Aorta (tissue), 5 donors: ENCODE results near the gene NUP62. TPM values are rescaled to one million over a fixed set of nuclear protein-coding genes. Genes with fewer than 3 reads are reported as not detected.

Experiments used
- ATAC-seq: fragments of 200-7000 bp; cut with Tn5 transposase; one replicate; pipeline ENCODE4 v1.9.1; 2022; ENCODE audit warnings: moderate library complexity; ENCODE audit not compliant: low FRiP score
- DNase-seq, 2 donors: peaks; one replicate each; pipeline ENCODE4 v3.0.0-alpha.2; 2020
- H3K27ac ChIP-seq, 2 donors: one replicate each; pipeline ENCODE4 v1.5.1; 2013; ENCODE audit warnings: low read length in 2 of 2, mild to moderate bottlenecking in 2 of 2, moderate library complexity in 2 of 2, control low read depth in 1 of 2, inconsistent platforms in 1 of 2, low read depth in 1 of 2
- H3K27me3 ChIP-seq, 2 donors: one replicate each; pipeline ENCODE4 v1.6.1; 2013; ENCODE audit warnings: control low read depth in 1 of 2, low read length in 1 of 2, mild to moderate bottlenecking in 1 of 2, moderate library complexity in 1 of 2; ENCODE audit not compliant: insufficient read depth in 2 of 2, control insufficient read depth in 1 of 2
- H3K36me3 ChIP-seq, 2 donors: one replicate each; pipeline ENCODE4 v1.6.1; 2013; ENCODE audit warnings: control low read depth in 1 of 2, low read length in 1 of 2, mild to moderate bottlenecking in 1 of 2; ENCODE audit not compliant: insufficient read depth in 2 of 2, control insufficient read depth in 1 of 2
- H3K4me1 ChIP-seq, 2 donors: one replicate each; pipeline ENCODE4 v1.6.1; 2013; ENCODE audit warnings: low read length in 2 of 2, control low read depth in 1 of 2, mild to moderate bottlenecking in 1 of 2, moderate library complexity in 1 of 2; ENCODE audit not compliant: insufficient read depth in 2 of 2, control insufficient read depth in 1 of 2
- H3K4me3 ChIP-seq, 2 donors: one replicate each; pipeline ENCODE4 v1.5.1; 2013; ENCODE audit warnings: low read length in 2 of 2, control low read depth in 1 of 2, mild to moderate bottlenecking in 1 of 2
- H3K9me3 ChIP-seq: one replicate; pipeline ENCODE4 v1.6.1; 2013; ENCODE audit warnings: mild to moderate bottlenecking, low read length; ENCODE audit not compliant: control insufficient read depth
- WGBS, 2 donors: extraction: QIAGEN DNeasy Blood & Tissue Kit; methylation state at CpG; one replicate each; pipeline ENCODE4 v1.1.7; 2013; 5-methylcytosine and 5-hydroxymethylcytosine counted together
- intact Hi-C, 2 donors: fragments of 100-400 bp; cut with DNase I; formaldehyde crosslinking; loops; one replicate each; pipeline versions ENCODE4 v1.14.2 to v1.15.0; 2022
- polyA plus RNA-seq, 2 donors: library from polyadenylated mRNA; stranded (reverse); fragments of 200-250 nt; gene quantifications; one replicate each; pipeline ENCODE4 v1.2.3, GENCODE V29; 2013
- total RNA-seq, 2 donors: library from RNA; stranded (reverse); fragmentation: NEBNext Ultra II Directional; extraction: Animal tissue kit (Norgen Biotek cat#: 25700); gene quantifications; one replicate each; pipeline ENCODE4 v1.2.1, GENCODE V29; 2021
- donor health status: healthy with polysubstance abuse.
- donor health status: Bipolar disorder and iron deficiency.
- donor health status: DM: no; HTN: no; CAD: no.
- donor health status: DM: no; HTN: no; CAD: no.
- donor health status: DM: yes; HTN: yes; CAD: no.

Gene NUP62
- total and polyA plus RNA-seq, 4 donors = 13.3 to 39.8 (median 22.5) TPM

GRCh38 chr19:49933643-49934042 is 4.3 kb upstream of the NUP62 start:
- Histone ChIP-seq H3K36me3 (no peaks in the 10 kb centered on the region), H3K4me1 (no peaks in the 10 kb centered on the region), H3K9me3 (no peaks in the 10 kb centered on the region), H3K4me3 (no peak overlapping the region), H3K27me3 (no peaks in the 10 kb centered on the region), H3K27ac (no peak overlapping the region)
- 82 to 90% methylated on average over 8 of the region's 8 CpGs for WGBS, 2 donors
- ATAC-seq (no peak), DNase-seq (peak; percentile 26 to 38)
- intact Hi-C loops = loop anchor here in 1 of 2 donors (10.0 kb wide), 1 partner anchor 201 kb away; no protein-coding TSS in a partner anchor

- ATAC-seq = no peak
- intact Hi-C loops = loop anchor here in 1 of 2 donors (10.0 kb wide), 1 partner anchor 202 kb away; no protein-coding TSS in a partner anchor
- Histone ChIP-seq H3K4me3 (no peak overlapping the region), H3K27ac (no peak overlapping the region), H3K36me3 (no peaks in the 10 kb centered on the region), H3K4me1 (no peaks in the 10 kb centered on the region), H3K9me3 (no peaks in the 10 kb centered on the region), H3K27me3 (no peaks in the 10 kb centered on the region)
- peak; percentile 55 to 72 for DNase-seq
- 96% methylated on average over 21 to 25 of the region's 25 CpGs for WGBS, 2 donors
Measured at GRCh38 chr19:49932731-49933131, 3.4 kb upstream of the NUP62 start.

- no peak for DNase-seq
- intact Hi-C loops = loop anchor here in 1 of 2 donors (10.0 kb wide), 1 partner anchor 203 kb away; no protein-coding TSS in a partner anchor
- WGBS, 2 donors = 94 to 95% methylated on average over 5 of the region's 5 CpGs
Measured at GRCh38 chr19:49932041-49932451, 2.7 kb upstream of the NUP62 start.

DNA sequence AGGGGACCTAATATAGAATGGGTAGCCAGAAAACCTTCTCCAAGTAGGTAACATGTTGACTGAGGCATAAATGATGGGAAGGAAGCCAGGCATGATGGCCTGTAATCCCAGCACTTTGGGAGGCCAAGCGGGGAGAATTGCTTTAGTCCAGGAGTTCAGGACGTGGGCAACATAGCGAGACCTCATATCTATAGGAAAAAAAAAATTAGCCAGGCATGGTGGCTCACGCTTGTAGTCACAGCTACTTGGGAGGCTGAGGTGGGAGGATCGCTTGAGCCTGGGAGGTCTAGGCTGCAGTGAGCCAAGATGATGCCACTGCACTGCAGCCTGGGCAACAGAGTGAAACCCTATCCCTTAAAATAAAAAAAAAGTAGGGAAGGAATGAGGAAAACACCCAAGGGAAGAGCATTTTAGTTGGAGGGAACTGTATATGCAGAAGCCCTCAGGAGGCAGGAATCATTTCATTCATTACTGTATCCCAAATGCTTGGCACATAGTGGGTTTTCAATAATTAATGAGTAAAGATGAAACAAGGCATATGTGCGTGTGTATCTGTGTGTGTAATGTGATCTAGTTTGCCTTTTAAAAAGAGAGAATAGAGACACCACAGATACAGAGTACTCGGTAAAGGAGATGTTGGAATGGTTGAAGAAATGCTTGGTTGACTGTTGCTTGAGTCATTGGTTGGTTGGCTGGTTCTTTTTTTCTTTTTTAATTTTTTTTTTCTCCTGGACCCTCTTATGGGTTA is 2.2 kb upstream of the NUP62 start:
- Histone ChIP-seq H3K4me1 (no peaks in the 10 kb centered on the region), H3K9me3 (no peaks in the 10 kb centered on the region), H3K27me3 (no peaks in the 10 kb centered on the region), H3K36me3 (no peaks in the 10 kb centered on the region), H3K4me3 (no peak overlapping the region), H3K27ac (no peak overlapping the region)
- intact Hi-C loops = loop anchor here in 1 of 2 donors (10.0 kb wide), 1 partner anchor 203 kb away; no protein-coding TSS in a partner anchor
- 91 to 93% methylated on average over 7 of the region's 7 CpGs for WGBS, 2 donors
- DNase-seq (peak; percentile 9 to 11), ATAC-seq (no peak)

More at GRCh38 chr19:49932041-49932451, 2.7 kb upstream of the NUP62 start:
- no peaks in the 10 kb centered on the region for H3K4me1 ChIP-seq
- H3K27me3 ChIP-seq = no peaks in the 10 kb centered on the region
- no peaks in the 10 kb centered on the region for H3K9me3 ChIP-seq
- no peak for ATAC-seq
- no peak overlapping the region for H3K4me3 ChIP-seq
- no peaks in the 10 kb centered on the region for H3K36me3 ChIP-seq
- H3K27ac ChIP-seq = no peak overlapping the region

GRCh38 chr19:49930483-49931011 is 1.2 kb upstream of the NUP62 start:
- intact Hi-C loops = loop anchor here in 1 of 2 donors (10.0 kb wide), 1 partner anchor 204 kb away; no protein-coding TSS in a partner anchor
- no peaks in the 10 kb centered on the region for H3K9me3 ChIP-seq
- 52 to 57% methylated on average over 15 of the region's 15 CpGs for WGBS, 2 donors
- no peaks in the 10 kb centered on the region for H3K27me3 ChIP-seq
- H3K36me3 ChIP-seq = no peaks in the 10 kb centered on the region
- H3K4me3 ChIP-seq = no peak overlapping the region
- no peak for ATAC-seq
- DNase-seq = peak; percentile 57 to 80
- no peaks in the 10 kb centered on the region for H3K4me1 ChIP-seq
- H3K27ac ChIP-seq = no peak overlapping the region

GRCh38 chr19:49929611-49930482 is 543 bp upstream of the NUP62 start:
- 1% methylated on average over 43 of the region's 43 CpGs for WGBS, 2 donors
- H3K36me3 ChIP-seq = no peaks in the 10 kb centered on the region
- intact Hi-C loops = loop anchor here in 1 of 2 donors (5.0 to 10.0 kb wide), 2 partner anchors 48 to 205 kb away; no protein-coding TSS in a partner anchor

DNA sequence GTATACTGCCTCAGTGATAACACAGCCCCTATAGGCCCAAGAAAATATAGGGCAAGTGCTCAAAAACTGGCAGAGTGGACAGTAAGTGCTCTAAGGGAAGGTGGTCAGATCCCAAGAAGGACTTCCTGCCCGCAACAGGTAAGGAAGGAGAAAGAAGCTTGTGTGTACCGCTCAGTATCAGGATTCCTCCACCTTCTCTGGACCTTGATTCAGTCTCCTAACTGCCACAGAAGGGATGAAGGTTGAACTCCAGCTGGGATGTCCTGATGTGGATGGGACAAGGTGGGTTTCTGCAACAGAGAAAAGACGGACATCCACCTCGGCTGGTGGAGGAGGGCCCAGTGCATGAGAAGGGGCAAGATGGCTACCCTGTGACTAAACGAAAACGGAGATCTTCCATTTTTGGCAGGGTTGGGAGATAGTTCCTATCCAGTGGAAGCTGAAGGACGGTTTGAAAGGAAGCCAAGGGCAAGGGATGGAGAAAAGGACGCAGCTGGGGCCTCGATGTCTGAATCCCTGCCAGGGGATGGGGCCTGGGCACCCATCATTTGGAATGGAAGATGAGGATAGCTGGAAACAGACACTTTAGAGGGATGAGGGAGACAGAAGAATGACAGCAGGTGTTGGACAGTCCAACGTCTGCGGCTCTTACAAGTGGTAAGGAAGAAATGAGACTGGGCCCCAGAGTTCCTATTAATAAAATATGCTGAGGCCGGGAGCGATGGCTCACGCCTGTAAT is 1.6 kb downstream of the NUP62 start:
- Histone ChIP-seq H3K27ac (no peak overlapping the region), H3K4me1 (no peaks in the 10 kb centered on the region), H3K36me3 (no peaks in the 10 kb centered on the region), H3K27me3 (no peaks in the 10 kb centered on the region), H3K9me3 (no peaks in the 10 kb centered on the region), H3K4me3 (no peak overlapping the region)
- WGBS, 2 donors = 85 to 91% methylated on average over 14 of the region's 14 CpGs
- ATAC-seq (no peak), DNase-seq (peak in 1 of 2 donors; percentile 24)
- intact Hi-C loops = loop anchor here in 1 of 2 donors (5.0 kb wide), 1 partner anchor 45 kb away; no protein-coding TSS in a partner anchor

More at GRCh38 chr19:49929611-49930482, 543 bp upstream of the NUP62 start:
- Histone ChIP-seq H3K27me3 (no peaks in the 10 kb centered on the region), H3K9me3 (no peaks in the 10 kb centered on the region), H3K27ac (peak overlapping the region in 1 of 2 donors; percentile 34), H3K4me1 (no peaks in the 10 kb centered on the region), H3K4me3 (peak overlapping the region; percentile 51 to 73)
- DNase-seq (peak; percentile 96), ATAC-seq (peak; percentile 94)

DNA sequence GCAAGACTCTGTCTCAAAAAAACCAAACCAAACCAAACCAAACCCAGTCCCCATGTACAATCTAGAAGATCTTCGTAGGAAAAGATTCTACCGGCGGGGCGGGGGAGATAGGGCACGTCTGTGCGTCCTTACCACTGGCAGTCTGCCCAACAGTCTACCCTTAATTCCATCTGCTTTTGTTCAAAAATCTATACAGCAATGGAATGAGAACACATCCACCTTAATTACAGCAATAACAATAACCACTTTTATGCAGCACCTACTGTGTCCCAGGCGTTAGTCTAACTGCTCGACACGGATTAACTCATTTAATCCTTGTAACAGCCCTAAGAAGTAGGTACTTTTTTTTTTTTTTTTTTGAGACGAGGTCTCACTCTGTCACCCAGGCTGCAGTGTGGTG is 2.8 kb downstream of the NUP62 start:
- Histone ChIP-seq H3K4me3 (no peak overlapping the region), H3K4me1 (no peaks in the 10 kb centered on the region), H3K27ac (no peak overlapping the region), H3K36me3 (no peaks in the 10 kb centered on the region), H3K27me3 (no peaks in the 10 kb centered on the region), H3K9me3 (no peaks in the 10 kb centered on the region)
- 92 to 96% methylated on average over 10 of the region's 10 CpGs for WGBS, 2 donors
- DNase-seq = no peak
- no peak for ATAC-seq
- intact Hi-C loops = loop anchor here in 1 of 2 donors (5.0 kb wide), 1 partner anchor 44 kb away; no protein-coding TSS in a partner anchor
